Progenitor cell of endocrine pancreas (in vitro differentiated cells): ENCODE data around the gene MYLK. TPM values are rescaled to one million over a fixed set of nuclear protein-coding genes. Genes with fewer than 3 reads are reported as not detected.

Experiments
- DNase-seq: peaks from one replicate; pipeline ENCODE4 v3.0.0; 2021; ENCODE audit warnings: low spot score; ENCODE audit not compliant: unreplicated experiment
- H3K27ac Mint-ChIP-seq: 2 replicates; pipeline ENCODE4 v1.8.0; 2021; ENCODE audit warnings: mild to moderate bottlenecking, moderate library complexity, mixed read lengths
- H3K27me3 Mint-ChIP-seq: 2 replicates; pipeline ENCODE4 v1.8.0; 2021; ENCODE audit warnings: mixed read lengths
- H3K36me3 Mint-ChIP-seq: 2 replicates; pipeline ENCODE4 v1.8.0; 2022; ENCODE audit warnings: mixed read lengths; ENCODE audit not compliant: insufficient read depth
- H3K4me1 Mint-ChIP-seq: 2 replicates; pipeline ENCODE4 v1.8.0; 2021; ENCODE audit warnings: low read depth, mixed read lengths
- H3K4me3 Mint-ChIP-seq: 2 replicates; pipeline ENCODE4 v1.8.0; 2021; ENCODE audit warnings: low read depth, mild to moderate bottlenecking, moderate library complexity, mixed read lengths
- H3K9me3 Mint-ChIP-seq: 2 replicates; pipeline ENCODE4 v1.8.0; 2021; ENCODE audit warnings: low read depth, mixed read lengths
- CTCF ChIP-seq: fragments of 200-600 bp; sonication (generic); IDR thresholded peaks from one replicate; pipeline ENCODE4 v1.5.0; 2021; ENCODE audit warnings: antibody characterized with exemption, mild to moderate bottlenecking; ENCODE audit not compliant: unreplicated experiment
- total RNA-seq: library from RNA; stranded (reverse); gene quantifications from 2 replicates; pipeline ENCODE4 v1.2.1, GENCODE V29; 2021

The MYLK gene
- total RNA-seq, 1 donor from 2014 or later = 1.1 TPM

DNA sequence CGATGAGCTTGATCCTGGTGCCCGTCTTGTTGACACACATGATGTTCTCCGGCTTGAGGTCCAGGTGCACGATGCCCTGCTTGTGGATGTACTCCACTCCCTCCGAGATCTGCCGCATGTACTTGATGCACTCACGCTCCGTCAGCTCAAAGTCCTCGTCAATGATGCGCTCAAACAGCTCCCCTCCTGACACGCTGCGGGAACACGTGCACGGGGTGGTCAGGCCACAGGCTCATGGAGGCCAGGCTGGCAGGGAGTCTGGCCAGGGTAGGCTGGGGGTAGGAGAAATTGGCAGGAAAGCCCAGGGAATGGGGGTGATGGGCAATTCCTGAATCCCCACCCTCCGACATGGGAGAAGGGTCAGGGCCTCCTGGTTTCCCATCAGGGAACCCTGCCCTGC lies 243.8 kb downstream of the MYLK start:
- no peak for DNase-seq
- peaks cover 26% of the 10 kb centered on the region for H3K4me1 Mint-ChIP-seq
- H3K27me3 Mint-ChIP-seq = peaks cover 2% of the 10 kb centered on the region
- no peaks in the 10 kb centered on the region for H3K9me3 Mint-ChIP-seq
- H3K36me3 Mint-ChIP-seq = no peaks in the 10 kb centered on the region
- no peak overlapping the region for H3K4me3 Mint-ChIP-seq
- TF ChIP-seq CTCF = no peak
- H3K27ac Mint-ChIP-seq = no peak overlapping the region

DNA sequence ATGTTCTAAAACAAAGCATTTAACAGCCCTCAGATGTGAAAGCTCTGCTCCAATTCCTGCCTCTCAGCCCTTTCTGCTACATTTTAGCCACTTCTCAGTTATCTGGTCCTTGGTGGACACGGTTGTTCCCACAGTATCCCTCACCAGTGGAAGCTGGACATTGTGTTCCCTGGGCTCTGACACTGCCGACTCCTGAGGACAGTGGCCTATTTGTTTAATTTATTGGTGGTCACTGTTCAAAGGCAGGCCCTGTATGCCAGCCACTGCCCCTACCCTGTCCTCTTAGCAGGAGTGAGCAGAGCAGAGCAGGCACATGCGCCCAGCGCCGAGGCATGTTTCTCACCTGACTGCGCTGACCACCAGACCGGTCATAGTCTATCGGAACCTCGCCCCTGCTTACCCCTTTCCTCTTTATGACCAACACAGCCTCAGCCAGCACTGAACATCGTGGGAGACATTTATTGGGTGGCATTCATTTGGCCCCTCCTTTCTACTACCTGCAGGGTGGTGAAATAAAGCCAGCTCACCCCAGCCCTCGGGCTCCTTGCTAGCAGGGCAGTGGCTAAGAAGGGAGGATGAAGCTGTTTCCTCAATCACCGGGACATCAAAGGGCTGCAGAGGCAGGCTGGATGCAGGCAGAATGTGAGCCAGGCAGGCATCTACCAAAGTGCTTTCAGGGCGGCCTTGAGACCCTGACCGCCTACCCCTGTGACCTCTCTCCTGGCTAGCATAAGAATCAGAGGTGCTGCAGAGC lies 245.0 kb downstream of the MYLK start:
- H3K27ac Mint-ChIP-seq = no peak overlapping the region
- H3K4me3 Mint-ChIP-seq = no peak overlapping the region
- TF ChIP-seq CTCF = no peak
- H3K36me3 Mint-ChIP-seq = no peaks in the 10 kb centered on the region
- no peaks in the 10 kb centered on the region for H3K9me3 Mint-ChIP-seq
- peaks cover 31% of the 10 kb centered on the region for H3K4me1 Mint-ChIP-seq
- H3K27me3 Mint-ChIP-seq = peaks cover 2% of the 10 kb centered on the region
- DNase-seq = no peak

- Mint-ChIP-seq H3K4me1 (peaks cover 39% of the 10 kb centered on the region), H3K27ac (no peak overlapping the region)
Observed at GRCh38 chr3:123637841-123638240, 246.3 kb downstream of the MYLK start.

DNA sequence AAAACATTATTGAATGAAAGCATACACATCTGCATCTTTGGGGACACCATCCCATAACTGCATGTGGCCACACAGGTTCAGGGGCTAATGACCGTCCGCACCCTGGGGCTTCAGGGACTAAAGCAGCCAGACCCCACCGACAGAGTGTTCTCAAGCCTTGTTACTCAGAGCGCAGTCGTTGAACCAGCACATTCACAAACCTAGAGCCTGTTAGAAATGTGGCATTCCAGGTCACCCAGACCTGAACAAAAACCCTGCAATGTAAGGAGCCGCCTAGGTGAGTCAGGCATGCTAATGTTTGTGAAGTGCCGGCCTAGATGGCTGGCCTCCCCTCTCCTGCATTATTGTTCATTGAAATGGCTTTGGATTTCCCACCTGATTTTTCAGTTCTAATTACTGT lies 247.0 kb downstream of the MYLK start:
- peaks cover 42% of the 10 kb centered on the region for H3K4me1 Mint-ChIP-seq
- DNase-seq = no peak
- H3K4me3 Mint-ChIP-seq = no peak overlapping the region
- peaks cover 1% of the 10 kb centered on the region for H3K36me3 Mint-ChIP-seq
- TF ChIP-seq CTCF = no peak
- H3K27ac Mint-ChIP-seq = peak overlapping the region; percentile 41
- H3K9me3 Mint-ChIP-seq = no peaks in the 10 kb centered on the region
- H3K27me3 Mint-ChIP-seq = peaks cover 2% of the 10 kb centered on the region

More at GRCh38 chr3:123637841-123638240, 246.3 kb downstream of the MYLK start:
- Mint-ChIP-seq H3K36me3 (no peaks in the 10 kb centered on the region), H3K4me3 (no peak overlapping the region), H3K9me3 (no peaks in the 10 kb centered on the region), H3K27me3 (peaks cover 2% of the 10 kb centered on the region)
- DNase-seq = no peak
- TF ChIP-seq CTCF = no peak

- DNase-seq = peak; percentile 45
- H3K9me3 Mint-ChIP-seq = no peaks in the 10 kb centered on the region
- H3K4me1 Mint-ChIP-seq = peaks cover 43% of the 10 kb centered on the region
- TF ChIP-seq CTCF = no peak
- H3K36me3 Mint-ChIP-seq = peaks cover 2% of the 10 kb centered on the region
- H3K27me3 Mint-ChIP-seq = peaks cover 2% of the 10 kb centered on the region
- H3K4me3 Mint-ChIP-seq = no peak overlapping the region
- H3K27ac Mint-ChIP-seq = peak overlapping the region; percentile 88
Observed at GRCh38 chr3:123636431-123636841, 247.7 kb downstream of the MYLK start.
